Right lobe of liver (tissue), 4 donors: ENCODE results near the gene SLC48A1.

Source experiments
- CTCF ChIP-seq, 4 donors: fragments of 200-600 bp in 3 of 4; fragments of 450-650 bp in 1 of 4; IDR thresholded peaks; one replicate each; pipeline versions ENCODE4 v1.5.1 to v1.8.0; 2016 to 2022; ENCODE audit warnings: antibody characterized with exemption in 4 of 4, mild to moderate bottlenecking in 2 of 4
- POLR2A ChIP-seq: fragments of 450-650 bp; IDR thresholded peaks from one replicate; pipeline ENCODE4 v1.6.1; 2017; ENCODE audit warnings: antibody characterized with exemption, mild to moderate bottlenecking
- donor health status: DM: no; HTN: no; CAD: no.
- donor health status: DM: no; HTN: no; CAD: no.
- donor health status: DM: no; HTN: yes; CAD: no.

GRCh38 chr12:47811581-47812484, 38.8 kb downstream of the SLC48A1 start:
- TF ChIP-seq CTCF (IDR thresholded peaks at IDR 0.05) (no peak), POLR2A (no peak)
